ENCODE results near the gene KCNJ1. TPM values are rescaled to one million over a fixed set of nuclear protein-coding genes. Genes with fewer than 3 reads are reported as not detected.
A peak's percentile ranks its signal among the peaks of the same experiment; 100 is the strongest.

KCNJ1 gene
- total and polyA plus RNA-seq, 2 donors (not counting 1 experiment from before 2014, with no cell fraction given): not detected

DNA sequence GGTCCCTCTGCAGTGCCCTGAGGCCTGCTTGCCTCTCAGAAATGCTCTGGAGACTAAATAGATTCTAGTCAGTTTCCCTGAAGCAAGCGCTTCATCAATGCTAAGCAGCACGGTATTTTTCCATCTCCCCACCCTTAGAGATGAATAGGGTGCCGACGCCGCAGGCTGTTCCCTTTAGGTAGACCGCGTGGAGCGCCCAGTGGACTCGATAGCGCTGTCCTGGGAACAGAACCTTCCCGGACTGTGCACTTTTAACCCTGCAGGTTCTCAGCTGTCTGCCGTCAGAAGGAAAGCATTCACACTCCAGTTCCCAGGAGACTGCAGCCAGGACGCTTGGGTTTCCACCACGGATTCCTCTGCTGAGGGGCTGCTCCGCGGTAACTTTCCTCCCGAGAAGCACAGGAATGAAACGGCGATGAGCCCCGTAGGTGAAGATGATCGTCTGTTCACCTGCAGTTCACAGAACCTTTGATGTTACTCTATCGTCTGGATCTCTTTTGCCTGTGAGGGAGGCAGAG, 9.1 kb upstream of the KCNJ1 start:
- H4K20me1 ChIP-seq (ENCODE audit: control insufficient read depth, extremely low read depth, insufficient read depth, low read length): no peaks in the 10 kb centered on the region

DNA sequence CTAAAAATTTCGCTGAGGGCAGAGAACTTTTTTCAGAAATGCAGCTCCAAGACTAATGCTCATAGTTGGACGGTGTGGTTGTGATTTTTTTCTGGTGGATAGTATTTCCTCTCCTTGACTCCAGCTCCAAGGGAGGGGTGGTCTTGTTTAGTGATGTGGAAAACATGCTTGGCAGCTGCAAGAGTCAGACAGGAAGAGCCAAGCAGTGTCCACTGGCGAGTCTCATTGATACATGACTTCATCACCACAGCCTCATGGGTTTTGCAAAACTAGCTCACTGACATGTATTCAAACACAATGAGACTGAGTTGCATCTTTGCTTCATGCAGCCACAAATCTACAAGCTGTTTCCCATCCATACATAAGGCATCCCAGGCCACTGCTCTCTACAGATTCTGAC, 7.3 kb upstream of the KCNJ1 start:
- peak in 1 of 2 donors; percentile 73 for DNase-seq (ENCODE audit: low read depth in 2 of 2)
- H3K9ac ChIP-seq (ENCODE audit: insufficient read depth, low read length): no peak overlapping the region
- no peak overlapping the region for H3K27ac ChIP-seq (ENCODE audit: insufficient read depth, low read length)
- H2AFZ ChIP-seq (ENCODE audit: low read length): no peak overlapping the region
- TF ChIP-seq EZH2 (IDR thresholded peaks at IDR 0.05; ENCODE audit: low read length, missing control alignments): no peak
- TF ChIP-seq, protein P1, sequence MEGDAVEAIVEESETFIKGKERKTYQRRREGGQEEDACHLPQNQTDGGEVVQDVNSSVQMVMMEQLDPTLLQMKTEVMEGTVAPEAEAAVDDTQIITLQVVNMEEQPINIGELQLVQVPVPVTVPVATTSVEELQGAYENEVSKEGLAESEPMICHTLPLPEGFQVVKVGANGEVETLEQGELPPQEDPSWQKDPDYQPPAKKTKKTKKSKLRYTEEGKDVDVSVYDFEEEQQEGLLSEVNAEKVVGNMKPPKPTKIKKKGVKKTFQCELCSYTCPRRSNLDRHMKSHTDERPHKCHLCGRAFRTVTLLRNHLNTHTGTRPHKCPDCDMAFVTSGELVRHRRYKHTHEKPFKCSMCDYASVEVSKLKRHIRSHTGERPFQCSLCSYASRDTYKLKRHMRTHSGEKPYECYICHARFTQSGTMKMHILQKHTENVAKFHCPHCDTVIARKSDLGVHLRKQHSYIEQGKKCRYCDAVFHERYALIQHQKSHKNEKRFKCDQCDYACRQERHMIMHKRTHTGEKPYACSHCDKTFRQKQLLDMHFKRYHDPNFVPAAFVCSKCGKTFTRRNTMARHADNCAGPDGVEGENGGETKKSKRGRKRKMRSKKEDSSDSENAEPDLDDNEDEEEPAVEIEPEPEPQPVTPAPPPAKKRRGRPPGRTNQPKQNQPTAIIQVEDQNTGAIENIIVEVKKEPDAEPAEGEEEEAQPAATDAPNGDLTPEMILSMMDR (conservative IDR thresholded peaks at IDR 0.05 in 1 of 2, IDR thresholded peaks at IDR 0.05 in 1 of 2; ENCODE audit: low read depth in 1 of 2, low read length in 2 of 2): no peak
- no peaks in the 10 kb centered on the region for H4K20me1 ChIP-seq (ENCODE audit: control insufficient read depth, extremely low read depth, insufficient read depth, low read length)
- H3K79me2 ChIP-seq (ENCODE audit: control insufficient read depth, insufficient read depth, low read length): no peaks in the 10 kb centered on the region
- H3K4me3 ChIP-seq (replicated peaks in 1 of 4; ENCODE audit: control extremely low read depth in 1 of 4, insufficient read depth in 1 of 4, low read depth in 3 of 4, low read length in 4 of 4): no peak overlapping the region
- peaks cover 25% of the 10 kb centered on the region for H3K27me3 ChIP-seq (ENCODE audit: control insufficient read depth, insufficient read depth, low read length)
- no peaks in the 10 kb centered on the region for H3K4me1 ChIP-seq (ENCODE audit: control insufficient read depth, extremely low read depth, insufficient read depth, low read length)
- no peaks in the 10 kb centered on the region for H3K9me3 ChIP-seq (ENCODE audit: control insufficient read depth, insufficient read depth, low read depth, low read length)
- H3K36me3 ChIP-seq (ENCODE audit: control insufficient read depth, insufficient read depth, low read length): no peaks in the 10 kb centered on the region
- H3K4me2 ChIP-seq (ENCODE audit: extremely low read depth, insufficient read depth, low read length): no peak overlapping the region

More for the DNA sequence above, 9.1 kb upstream of the KCNJ1 start:
- H2AFZ ChIP-seq (ENCODE audit: low read length): no peak overlapping the region
- no peaks in the 10 kb centered on the region for H3K4me1 ChIP-seq (ENCODE audit: control insufficient read depth, extremely low read depth, insufficient read depth, low read length)
- no peak overlapping the region for H3K9ac ChIP-seq (ENCODE audit: insufficient read depth, low read length)
- DNase-seq (ENCODE audit: low read depth in 2 of 2): no peak
- no peak overlapping the region for H3K4me2 ChIP-seq (ENCODE audit: extremely low read depth, insufficient read depth, low read length)
- TF ChIP-seq, protein P1 (conservative IDR thresholded peaks at IDR 0.05 in 1 of 2, IDR thresholded peaks at IDR 0.05 in 1 of 2; ENCODE audit: low read depth in 1 of 2, low read length in 2 of 2): no peak
- TF ChIP-seq EZH2 (IDR thresholded peaks at IDR 0.05; ENCODE audit: low read length, missing control alignments): no peak
- no peaks in the 10 kb centered on the region for H3K79me2 ChIP-seq (ENCODE audit: control insufficient read depth, insufficient read depth, low read length)
- H3K27me3 ChIP-seq (ENCODE audit: control insufficient read depth, insufficient read depth, low read length): peaks cover 27% of the 10 kb centered on the region
- H3K36me3 ChIP-seq (ENCODE audit: control insufficient read depth, insufficient read depth, low read length): no peaks in the 10 kb centered on the region
- no peaks in the 10 kb centered on the region for H3K9me3 ChIP-seq (ENCODE audit: control insufficient read depth, insufficient read depth, low read depth, low read length)
- H3K4me3 ChIP-seq (replicated peaks in 1 of 4; ENCODE audit: control extremely low read depth in 1 of 4, insufficient read depth in 1 of 4, low read depth in 3 of 4, low read length in 4 of 4): no peak overlapping the region
- H3K27ac ChIP-seq (ENCODE audit: insufficient read depth, low read length): no peak overlapping the region

DNA sequence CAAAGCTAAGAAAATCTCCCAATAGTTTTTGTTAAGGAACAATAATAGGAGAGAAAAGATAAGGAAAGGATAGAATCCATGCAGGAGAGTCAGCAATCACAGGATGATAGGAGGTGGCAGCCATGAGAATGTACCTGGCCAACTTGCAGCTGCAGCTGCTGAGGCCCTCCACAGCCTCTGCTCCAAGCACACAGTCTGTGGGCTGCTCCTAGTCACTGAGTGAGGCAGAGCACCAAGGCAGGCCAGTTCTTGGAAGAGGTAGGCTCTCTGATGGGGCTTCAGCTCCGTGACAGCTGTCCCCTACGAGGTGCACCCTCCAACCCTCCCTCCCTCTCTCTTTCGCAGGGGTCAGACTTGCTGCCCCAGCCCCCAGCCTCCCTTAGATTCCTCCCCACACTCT, 5.5 kb upstream of the KCNJ1 start:
- H3K9me3 ChIP-seq (ENCODE audit: control insufficient read depth, insufficient read depth, low read depth, low read length): no peaks in the 10 kb centered on the region
- no peaks in the 10 kb centered on the region for H3K4me1 ChIP-seq (ENCODE audit: control insufficient read depth, extremely low read depth, insufficient read depth, low read length)
- no peak for DNase-seq (ENCODE audit: low read depth in 2 of 2)
- no peak overlapping the region for H3K4me2 ChIP-seq (ENCODE audit: extremely low read depth, insufficient read depth, low read length)
- H4K20me1 ChIP-seq (ENCODE audit: control insufficient read depth, extremely low read depth, insufficient read depth, low read length): no peaks in the 10 kb centered on the region
- H3K27ac ChIP-seq (ENCODE audit: insufficient read depth, low read length): no peak overlapping the region
- no peak overlapping the region for H3K9ac ChIP-seq (ENCODE audit: insufficient read depth, low read length)
- no peaks in the 10 kb centered on the region for H3K79me2 ChIP-seq (ENCODE audit: control insufficient read depth, insufficient read depth, low read length)
- peaks cover 17% of the 10 kb centered on the region for H3K27me3 ChIP-seq (ENCODE audit: control insufficient read depth, insufficient read depth, low read length)
- no peak overlapping the region for H3K4me3 ChIP-seq (replicated peaks in 1 of 4; ENCODE audit: control extremely low read depth in 1 of 4, insufficient read depth in 1 of 4, low read depth in 3 of 4, low read length in 4 of 4)
- TF ChIP-seq, protein P1 (conservative IDR thresholded peaks at IDR 0.05 in 1 of 2, IDR thresholded peaks at IDR 0.05 in 1 of 2; ENCODE audit: low read depth in 1 of 2, low read length in 2 of 2): no peak
- no peak for TF ChIP-seq EZH2 (IDR thresholded peaks at IDR 0.05; ENCODE audit: low read length, missing control alignments)
- no peaks in the 10 kb centered on the region for H3K36me3 ChIP-seq (ENCODE audit: control insufficient read depth, insufficient read depth, low read length)
- H2AFZ ChIP-seq (ENCODE audit: low read length): no peak overlapping the region
